Measurements from ENCODE around the gene EYS. TPM values are rescaled to one million over a fixed set of nuclear protein-coding genes. Genes with fewer than 3 reads are reported as not detected.

EYS gene
- total and polyA plus RNA-seq, 2 of the 8 experiments (the other 6 are each of a cell fraction or from before 2014, with no cell fraction given), result 0.05 to 0.13 TPM

DNA sequence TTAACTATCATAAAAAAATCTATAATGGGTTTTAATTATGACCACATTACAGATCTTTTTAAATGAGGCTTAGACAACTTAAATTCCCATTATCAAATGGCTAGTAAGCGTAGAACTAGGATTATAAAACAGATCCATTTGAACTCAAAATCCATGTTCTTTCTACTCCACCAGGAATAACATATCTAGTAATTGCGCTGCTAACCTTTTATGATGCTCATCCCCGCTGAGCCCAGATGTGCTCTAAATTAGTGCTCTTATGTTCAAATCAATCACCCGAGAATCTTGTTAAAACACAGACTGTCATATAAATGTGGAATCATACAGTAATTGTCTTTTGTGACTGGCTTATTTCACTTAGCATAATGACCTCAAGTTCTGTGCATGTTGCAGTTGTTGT lies 1168.3 kb downstream of the EYS start (continued):
- TF ChIP-seq, protein P1, sequence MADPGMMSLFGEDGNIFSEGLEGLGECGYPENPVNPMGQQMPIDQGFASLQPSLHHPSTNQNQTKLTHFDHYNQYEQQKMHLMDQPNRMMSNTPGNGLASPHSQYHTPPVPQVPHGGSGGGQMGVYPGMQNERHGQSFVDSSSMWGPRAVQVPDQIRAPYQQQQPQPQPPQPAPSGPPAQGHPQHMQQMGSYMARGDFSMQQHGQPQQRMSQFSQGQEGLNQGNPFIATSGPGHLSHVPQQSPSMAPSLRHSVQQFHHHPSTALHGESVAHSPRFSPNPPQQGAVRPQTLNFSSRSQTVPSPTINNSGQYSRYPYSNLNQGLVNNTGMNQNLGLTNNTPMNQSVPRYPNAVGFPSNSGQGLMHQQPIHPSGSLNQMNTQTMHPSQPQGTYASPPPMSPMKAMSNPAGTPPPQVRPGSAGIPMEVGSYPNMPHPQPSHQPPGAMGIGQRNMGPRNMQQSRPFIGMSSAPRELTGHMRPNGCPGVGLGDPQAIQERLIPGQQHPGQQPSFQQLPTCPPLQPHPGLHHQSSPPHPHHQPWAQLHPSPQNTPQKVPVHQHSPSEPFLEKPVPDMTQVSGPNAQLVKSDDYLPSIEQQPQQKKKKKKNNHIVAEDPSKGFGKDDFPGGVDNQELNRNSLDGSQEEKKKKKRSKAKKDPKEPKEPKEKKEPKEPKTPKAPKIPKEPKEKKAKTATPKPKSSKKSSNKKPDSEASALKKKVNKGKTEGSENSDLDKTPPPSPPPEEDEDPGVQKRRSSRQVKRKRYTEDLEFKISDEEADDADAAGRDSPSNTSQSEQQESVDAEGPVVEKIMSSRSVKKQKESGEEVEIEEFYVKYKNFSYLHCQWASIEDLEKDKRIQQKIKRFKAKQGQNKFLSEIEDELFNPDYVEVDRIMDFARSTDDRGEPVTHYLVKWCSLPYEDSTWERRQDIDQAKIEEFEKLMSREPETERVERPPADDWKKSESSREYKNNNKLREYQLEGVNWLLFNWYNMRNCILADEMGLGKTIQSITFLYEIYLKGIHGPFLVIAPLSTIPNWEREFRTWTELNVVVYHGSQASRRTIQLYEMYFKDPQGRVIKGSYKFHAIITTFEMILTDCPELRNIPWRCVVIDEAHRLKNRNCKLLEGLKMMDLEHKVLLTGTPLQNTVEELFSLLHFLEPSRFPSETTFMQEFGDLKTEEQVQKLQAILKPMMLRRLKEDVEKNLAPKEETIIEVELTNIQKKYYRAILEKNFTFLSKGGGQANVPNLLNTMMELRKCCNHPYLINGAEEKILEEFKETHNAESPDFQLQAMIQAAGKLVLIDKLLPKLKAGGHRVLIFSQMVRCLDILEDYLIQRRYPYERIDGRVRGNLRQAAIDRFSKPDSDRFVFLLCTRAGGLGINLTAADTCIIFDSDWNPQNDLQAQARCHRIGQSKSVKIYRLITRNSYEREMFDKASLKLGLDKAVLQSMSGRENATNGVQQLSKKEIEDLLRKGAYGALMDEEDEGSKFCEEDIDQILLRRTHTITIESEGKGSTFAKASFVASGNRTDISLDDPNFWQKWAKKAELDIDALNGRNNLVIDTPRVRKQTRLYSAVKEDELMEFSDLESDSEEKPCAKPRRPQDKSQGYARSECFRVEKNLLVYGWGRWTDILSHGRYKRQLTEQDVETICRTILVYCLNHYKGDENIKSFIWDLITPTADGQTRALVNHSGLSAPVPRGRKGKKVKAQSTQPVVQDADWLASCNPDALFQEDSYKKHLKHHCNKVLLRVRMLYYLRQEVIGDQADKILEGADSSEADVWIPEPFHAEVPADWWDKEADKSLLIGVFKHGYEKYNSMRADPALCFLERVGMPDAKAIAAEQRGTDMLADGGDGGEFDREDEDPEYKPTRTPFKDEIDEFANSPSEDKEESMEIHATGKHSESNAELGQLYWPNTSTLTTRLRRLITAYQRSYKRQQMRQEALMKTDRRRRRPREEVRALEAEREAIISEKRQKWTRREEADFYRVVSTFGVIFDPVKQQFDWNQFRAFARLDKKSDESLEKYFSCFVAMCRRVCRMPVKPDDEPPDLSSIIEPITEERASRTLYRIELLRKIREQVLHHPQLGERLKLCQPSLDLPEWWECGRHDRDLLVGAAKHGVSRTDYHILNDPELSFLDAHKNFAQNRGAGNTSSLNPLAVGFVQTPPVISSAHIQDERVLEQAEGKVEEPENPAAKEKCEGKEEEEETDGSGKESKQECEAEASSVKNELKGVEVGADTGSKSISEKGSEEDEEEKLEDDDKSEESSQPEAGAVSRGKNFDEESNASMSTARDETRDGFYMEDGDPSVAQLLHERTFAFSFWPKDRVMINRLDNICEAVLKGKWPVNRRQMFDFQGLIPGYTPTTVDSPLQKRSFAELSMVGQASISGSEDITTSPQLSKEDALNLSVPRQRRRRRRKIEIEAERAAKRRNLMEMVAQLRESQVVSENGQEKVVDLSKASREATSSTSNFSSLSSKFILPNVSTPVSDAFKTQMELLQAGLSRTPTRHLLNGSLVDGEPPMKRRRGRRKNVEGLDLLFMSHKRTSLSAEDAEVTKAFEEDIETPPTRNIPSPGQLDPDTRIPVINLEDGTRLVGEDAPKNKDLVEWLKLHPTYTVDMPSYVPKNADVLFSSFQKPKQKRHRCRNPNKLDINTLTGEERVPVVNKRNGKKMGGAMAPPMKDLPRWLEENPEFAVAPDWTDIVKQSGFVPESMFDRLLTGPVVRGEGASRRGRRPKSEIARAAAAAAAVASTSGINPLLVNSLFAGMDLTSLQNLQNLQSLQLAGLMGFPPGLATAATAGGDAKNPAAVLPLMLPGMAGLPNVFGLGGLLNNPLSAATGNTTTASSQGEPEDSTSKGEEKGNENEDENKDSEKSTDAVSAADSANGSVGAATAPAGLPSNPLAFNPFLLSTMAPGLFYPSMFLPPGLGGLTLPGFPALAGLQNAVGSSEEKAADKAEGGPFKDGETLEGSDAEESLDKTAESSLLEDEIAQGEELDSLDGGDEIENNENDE (IDR thresholded peaks at IDR 0.05; ENCODE audit: insufficient replicate concordance, low read length), result no peak
- TF ChIP-seq CTCF (IDR thresholded peaks at IDR 0.05; ENCODE audit: control extremely low read depth in 1 of 3, insufficient read depth in 1 of 3, low read depth in 1 of 3, low read length in 3 of 3) (no peak), BACH1 (IDR thresholded peaks at IDR 0.05; ENCODE audit: low read length) (no peak)

Measured in H1 (cell line).